T-helper 1 cell (primary cell): ENCODE measurements around the gene ANAPC7.
"Not testable (repeated sequence)": the region's sequence is repeated elsewhere in the genome, so short reads cannot be mapped to it uniquely, and the experiment has no call there.

ENCODE experiments used
- DNase-seq, 5 donors: peaks; one replicate each; pipeline ENCODE4 v3.0.0-alpha.2; 2012 to 2020

Gene ANAPC7

DNA sequence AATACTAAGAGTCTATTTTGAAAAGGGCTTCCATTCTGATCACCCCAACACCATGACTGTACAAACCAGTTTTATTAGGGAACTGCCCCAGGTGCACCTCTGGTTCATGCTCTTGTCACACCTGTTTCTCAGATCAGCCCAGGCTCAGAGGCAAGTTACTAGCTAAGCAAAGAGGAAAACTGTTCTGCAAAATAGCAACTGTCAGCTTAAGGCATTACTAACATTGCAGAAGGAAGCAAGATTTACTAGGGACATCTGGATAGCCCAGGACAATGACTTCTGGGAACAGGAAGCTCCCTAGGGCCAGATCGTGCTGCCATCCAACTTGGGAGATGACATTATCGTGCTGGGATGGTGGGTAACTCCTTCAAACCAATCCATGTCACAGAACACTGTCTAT is 30.1 kb downstream of the ANAPC7 start:
- no peak for DNase-seq

DNA sequence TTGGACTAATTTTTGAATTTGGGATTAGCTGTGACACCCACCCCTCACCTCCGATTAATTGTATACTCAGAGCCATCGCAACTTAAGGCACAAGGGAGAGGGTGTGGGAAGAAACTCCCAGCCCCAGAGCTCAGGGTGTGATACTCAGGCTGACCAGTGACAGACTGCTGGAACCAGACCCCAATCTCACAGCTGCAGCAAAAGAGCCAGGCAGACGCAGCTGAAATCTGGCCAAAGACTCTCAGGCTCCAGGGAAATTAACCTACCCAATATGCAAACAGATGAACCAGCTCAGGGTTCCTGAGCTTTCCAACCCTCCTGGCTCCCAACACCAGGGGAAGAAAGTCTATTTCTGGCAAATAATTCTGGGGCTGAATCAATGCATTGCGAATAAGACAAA is 30.5 kb downstream of the ANAPC7 start:
- no peak for DNase-seq

DNA sequence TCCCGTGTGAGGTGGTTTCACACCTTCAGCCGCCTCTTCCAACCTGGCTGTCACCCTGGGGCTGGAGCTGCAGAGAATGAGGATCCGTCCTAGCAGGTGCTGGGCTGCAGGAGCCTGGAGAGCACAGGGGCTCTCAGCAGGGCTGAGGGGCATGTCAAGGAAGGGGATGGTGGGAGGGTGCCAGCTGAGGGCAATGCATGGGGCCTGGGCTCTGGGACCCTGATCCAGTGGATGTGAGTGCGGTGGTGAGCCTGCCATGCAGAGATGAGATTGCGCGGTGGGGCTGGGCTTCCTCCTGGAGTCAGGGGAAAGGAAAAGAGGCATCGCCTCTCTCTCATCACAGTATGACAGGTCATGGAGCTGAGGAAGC is 31.5 kb downstream of the ANAPC7 start:
- DNase-seq: no peak

DNA sequence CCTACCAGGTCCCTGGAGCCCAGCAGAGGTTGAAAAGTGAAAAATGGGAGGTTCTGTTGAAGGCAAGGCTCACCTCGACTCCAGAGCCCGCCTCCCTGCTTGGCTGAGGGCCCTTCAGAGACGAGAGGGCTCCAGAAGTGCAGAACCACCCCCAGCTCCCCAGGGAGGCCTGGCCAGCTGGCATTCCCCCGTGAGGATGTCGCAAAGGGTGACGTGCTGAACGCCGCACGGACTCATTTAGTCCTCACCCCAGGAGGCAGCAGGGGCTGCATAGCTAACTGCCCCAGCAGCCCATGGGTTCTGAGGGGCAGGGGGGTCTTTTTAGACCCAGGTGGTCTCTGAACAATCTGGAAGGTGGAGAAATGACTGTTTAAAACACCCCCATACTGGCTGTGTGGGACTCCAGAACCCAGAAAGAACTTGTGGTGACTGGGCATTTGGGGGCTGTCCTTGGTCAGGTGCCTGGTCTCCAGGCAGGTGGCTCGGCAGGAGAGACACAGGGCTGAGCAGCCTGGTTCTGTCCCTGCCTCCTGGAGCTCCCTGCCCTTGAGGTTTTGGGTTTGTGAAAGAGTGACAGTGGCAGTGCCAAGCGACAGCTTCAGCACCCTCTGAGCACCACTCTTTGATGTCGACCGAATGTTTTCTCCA is 32.0 kb downstream of the ANAPC7 start:
- DNase-seq: no peak

DNA sequence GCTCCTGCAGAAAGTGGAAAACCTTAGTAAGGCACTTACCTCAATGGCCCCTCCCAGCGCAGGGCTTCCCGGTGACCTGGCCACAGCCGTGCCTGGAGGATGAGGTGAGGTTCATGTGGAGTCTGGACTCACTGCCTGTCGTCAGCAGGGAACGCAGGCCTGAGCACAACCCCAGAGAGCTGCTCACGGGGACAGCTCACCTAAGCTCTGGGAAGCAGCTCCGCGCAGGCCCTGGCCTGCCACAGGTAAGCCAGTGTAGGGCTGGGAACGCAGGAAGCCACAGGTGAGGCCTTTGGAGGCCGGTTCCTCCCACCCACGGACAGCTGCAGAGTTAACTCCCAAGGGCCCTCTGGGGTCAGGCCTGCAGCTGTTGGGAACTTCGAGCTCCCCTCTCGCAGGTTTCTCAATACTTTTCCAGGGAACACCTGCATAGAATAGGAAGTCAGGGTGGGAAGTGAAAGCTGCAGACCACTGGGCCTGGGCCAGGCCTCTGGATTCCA is 32.7 kb downstream of the ANAPC7 start:
- DNase-seq: no peak

DNA sequence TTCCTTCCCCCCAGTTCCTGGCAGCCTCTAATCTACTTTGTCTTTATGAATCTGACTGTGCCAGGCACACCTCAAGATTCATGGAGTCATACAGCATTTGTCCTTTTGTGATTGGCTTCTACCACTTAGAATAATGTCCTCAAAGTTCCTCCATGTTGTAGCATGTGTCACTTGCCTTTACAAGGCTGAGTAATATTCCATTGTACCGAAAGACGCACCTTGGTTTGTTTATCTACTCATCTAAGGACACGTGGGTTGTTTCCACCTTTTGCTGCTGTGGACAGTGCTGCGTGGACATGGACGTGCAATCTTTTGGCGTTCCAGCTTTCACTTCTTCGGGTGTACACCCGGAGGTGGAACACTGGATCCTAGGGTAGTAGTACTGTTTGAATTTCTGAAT is 33.5 kb downstream of the ANAPC7 start:
- no peak for DNase-seq

DNA sequence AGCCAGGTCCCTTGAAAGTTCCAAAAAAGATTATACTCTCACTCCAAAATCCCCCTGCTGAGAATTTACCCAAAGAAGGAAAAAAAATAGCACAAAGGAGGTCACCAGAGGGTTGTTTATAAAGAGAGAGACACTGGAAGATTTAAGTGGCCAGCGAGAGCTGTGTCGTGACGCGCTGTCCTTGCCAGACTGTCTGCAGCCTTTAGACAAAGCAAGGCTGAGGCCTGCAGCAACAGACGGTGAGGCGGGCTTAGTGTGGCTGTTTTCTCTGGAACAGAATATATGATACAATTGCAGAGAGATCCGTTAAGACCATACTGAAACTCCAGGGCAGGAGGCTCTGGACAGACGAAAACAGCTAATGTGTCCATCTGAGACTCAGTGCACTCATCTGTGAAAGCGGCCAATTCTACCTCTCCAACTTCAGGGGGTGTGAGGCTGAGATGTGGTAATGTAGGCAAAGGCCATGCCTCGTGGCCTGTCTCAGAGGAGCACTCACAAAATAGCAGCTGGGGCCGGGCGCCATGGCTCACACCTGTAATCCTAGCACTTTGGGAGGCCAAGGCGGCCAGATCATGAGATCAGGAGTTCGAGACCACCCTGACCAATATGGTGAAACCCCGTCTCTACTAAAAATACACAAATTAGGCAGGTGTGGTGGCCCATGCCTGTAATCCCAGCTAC is 36.2 kb downstream of the ANAPC7 start:
- DNase-seq: no peak

DNA sequence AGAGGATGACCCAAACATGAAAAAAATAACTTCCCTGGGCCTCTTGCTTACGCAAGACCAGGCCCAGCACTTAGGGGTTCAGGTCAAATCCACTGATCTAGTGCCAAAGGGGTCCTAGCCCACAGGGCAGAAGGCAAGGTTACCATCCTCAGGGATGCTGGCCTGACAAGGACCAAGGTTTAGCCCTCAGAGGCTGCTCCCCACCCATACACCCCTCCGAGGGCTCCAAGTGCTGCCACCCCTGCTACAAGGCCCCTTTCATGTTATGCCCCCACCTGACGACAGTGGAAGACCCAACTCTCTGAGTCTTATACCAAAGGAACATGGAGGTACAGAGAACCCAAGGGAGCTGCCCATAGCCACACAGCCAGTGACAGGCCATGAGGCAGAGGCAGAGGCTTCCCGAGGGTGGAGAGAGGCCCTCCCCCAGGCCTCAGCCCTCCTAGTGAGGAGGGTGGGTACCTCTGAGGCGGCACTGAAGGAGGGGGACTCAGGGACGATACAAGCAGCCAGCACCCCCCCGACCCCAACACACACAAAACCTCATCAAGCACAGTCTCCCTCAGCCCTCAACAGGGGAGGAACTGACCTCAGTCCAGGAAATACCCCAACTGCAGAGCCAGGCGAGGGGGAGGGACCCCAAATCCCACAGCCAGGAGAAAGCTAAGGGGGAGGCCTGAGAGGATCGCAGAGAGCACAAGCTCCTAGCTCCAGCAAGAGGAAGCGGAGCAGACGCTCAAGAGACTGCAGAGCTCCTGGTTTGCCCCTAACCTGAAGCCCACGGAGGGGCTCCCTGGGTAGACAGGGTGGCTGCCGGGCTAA is 37.0 kb downstream of the ANAPC7 start:
- no peak for DNase-seq

DNA sequence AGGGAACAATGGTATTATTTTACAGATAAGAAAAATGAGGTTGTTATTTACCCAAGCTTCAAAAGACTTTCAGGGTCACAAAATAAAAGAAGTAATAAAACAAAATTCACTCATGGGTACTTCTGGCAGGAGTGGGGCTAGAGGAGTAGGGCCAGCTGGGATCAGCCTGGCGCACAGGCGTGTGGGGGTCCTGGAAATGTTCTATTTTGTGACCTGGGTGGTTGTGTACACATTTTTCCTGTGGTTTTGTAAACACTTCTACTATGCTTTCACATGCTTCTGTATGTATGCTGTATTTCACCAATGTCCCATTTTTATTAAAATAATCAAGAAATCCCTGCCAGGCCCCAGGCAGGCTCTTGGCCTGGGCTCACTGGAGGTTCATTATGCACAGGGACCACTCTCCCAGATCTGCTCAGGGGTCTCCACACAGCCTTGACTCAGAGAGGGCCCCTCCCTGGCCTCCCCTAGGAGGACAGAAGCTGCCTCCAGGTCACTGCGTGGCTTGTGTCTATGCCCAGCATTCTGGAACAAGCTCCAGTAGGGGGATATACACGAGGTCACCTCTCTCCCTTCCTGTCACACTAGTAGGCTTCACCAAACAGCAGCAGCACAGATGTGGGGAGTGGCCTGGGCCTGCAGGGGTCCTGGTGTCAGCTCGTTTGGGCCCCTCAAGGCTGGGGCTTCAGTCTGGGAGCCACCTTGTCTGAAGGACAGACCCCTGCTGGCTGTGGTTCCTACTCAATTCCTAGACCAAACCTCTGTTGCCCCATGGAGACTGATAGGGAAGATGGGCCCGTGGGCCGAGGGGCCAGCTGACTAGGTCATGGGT is 37.8 kb downstream of the ANAPC7 start:
- no peak for DNase-seq

DNA sequence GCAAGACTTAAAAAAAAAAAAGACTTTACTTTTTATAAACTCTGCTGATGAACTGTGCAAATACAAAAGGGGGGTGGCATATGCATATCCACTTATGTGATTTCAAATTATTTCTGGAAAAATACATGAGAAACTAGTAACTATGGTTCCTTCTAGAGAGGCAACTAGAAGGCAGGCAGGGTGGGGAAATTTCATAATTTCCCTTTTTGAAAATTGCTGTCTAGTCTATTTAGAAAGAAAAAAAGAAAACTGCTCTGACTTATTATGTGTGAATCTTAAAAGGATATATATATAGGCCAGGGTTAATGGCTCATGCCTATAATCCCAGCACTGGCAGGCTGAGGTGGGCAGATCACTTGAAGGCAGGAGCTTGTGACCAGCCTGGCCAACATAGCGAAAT is 42.3 kb downstream of the ANAPC7 start:
- DNase-seq: no peak

DNA sequence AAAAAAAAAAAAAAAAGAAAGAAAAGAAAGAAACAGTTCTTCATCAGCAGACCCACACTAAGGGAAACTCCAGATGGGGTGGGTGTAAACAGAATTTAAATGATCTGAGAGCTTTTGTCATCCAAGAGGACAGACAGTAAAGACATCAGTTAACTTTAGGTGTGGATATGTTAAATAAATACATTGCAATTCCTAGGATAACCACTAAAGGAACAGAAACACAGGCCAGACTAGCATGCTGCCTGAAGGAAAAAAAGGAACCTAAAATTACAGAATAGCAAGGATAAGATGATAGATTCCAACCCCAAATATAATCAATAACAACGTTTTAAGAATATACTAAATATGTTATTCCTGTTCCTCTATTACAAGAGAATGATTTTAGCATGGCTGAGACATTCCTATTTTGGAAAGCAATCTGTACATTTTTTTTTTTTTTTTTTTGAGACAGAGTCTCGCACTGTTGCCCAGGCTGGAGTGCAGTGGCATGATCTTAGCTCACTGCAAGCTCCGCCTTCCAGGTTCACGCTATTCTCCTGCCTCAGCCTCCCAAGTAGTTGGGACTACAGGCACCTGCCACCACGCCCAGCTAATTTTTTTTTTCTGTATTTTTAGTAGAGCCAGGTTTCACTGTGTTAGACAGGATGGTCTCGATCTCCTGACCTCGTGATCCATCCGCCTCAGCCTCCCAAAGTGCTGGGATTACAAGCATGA is 45.0 kb downstream of the ANAPC7 start:
- DNase-seq: not testable (repeated sequence)

DNA sequence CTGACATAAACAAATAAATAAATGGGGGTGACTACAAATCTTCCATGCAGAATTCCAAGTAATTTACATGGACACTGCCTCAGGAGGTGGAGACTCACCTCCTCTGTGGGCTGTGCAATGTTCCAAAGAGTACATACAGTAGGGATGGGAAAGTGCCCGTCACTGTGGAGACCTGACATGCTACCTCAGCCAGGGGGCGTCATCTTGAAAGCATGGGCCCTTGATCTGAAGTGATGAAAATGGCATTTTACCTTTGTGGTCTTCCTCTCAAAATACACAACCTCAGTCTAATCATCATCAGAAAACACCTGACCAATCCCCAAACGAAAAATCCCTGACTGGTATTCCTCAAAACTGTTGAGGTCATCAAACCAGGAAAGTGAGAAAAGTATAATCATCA is 48.4 kb downstream of the ANAPC7 start:
- peak in 2 of 5 donors; percentile 11 to 18 for DNase-seq

DNA sequence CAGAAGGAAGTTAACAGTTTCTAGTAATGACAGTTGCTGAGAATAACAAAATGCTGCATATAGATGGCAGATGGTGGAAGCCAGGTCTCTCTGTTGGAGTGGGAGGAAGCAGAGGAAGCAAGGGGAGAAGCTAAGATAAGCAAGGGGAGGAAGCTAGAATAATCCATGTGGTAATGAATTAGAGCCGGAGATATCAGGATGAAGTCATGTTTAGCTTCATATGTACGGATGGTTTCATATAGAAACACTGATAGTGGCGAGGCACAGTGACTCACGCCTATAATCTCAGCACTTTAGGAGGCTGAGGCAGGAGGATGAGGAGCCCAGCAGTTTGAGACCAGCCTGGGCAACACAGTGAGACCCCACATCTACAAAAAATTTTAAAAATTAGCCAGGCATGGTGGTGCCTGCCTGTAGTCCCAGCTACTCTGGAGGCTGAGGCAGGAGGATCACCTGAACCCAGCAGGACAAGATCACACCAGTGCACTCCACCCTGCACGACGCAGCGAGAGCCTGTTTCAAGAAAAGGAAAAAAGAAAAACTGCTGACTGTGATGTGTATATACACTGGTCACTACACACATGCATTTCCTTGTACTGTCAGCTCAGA is 49.2 kb downstream of the ANAPC7 start:
- DNase-seq: no peak

DNA sequence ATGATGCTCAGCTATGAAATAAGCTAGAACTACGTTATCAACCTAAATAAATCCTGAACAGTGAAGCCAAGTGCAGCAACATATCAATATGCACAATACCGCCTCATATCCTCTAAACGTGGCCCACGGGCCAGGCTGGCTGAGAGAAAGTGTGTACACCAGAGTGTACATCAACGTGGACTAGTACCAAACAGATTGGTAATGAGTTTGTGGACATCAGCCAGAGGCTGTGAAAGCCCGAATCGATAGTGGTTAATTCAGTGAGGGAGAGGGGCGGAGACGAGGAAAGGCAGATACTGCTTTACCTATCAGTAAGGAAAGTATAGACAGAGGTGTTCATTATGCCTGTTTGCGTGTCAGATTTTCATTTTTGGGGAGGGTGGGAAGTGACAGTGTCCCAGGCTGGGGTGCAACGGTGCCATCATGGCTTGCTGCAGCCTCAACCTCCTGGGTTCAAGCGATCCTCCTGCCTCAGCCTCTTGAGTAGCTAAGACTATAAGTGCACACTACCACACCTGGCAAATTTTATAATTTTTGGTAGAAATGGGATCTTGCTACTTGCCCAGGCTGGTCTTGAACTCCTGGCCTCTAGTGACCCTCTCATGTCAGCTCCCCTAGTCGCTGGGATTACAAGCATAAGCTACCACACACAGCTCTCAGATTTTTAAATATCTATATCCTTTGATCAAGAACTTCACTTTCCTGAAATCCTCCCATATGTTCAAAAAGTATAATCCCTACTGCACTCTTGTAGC is 50.1 kb downstream of the ANAPC7 start:
- no peak for DNase-seq

DNA sequence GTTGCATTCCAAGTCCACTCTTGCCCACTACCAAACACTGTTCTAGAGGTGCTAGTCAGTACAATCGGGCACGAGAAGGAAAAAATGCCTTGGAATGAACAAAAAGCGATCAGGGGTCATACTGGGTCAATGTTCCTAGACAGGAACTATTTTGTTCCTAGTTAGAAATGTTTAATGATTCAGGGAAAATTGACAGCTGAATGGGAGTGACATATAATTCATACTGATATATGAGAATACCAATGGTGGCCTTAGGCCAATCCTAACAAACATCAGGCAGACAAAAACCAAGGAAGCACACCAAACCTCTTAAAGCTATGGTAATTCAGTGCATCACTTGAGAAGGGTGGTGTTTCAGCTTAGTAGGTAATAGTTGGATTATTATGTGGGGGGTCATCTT is 51.1 kb downstream of the ANAPC7 start:
- no peak for DNase-seq

DNA sequence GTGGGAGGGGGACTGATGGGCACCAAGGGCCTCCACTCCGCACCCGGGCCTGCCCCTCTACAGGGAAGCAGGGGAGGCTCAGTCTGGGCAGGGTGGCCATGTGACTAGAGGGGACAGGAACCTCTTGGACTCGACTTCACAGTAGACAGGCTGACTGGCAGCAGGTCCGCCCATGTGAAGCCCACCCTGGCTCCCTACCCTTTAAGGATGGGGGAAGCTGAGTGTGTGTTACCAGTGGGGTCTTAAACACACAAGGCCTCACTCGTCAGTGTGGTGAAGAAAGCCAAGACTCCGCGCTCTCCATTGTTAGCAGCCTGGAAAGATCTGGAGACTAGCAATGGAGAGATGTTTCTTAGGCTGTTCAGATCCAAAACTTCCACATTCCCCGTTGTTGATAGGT is 52.4 kb downstream of the ANAPC7 start:
- no peak for DNase-seq

DNA sequence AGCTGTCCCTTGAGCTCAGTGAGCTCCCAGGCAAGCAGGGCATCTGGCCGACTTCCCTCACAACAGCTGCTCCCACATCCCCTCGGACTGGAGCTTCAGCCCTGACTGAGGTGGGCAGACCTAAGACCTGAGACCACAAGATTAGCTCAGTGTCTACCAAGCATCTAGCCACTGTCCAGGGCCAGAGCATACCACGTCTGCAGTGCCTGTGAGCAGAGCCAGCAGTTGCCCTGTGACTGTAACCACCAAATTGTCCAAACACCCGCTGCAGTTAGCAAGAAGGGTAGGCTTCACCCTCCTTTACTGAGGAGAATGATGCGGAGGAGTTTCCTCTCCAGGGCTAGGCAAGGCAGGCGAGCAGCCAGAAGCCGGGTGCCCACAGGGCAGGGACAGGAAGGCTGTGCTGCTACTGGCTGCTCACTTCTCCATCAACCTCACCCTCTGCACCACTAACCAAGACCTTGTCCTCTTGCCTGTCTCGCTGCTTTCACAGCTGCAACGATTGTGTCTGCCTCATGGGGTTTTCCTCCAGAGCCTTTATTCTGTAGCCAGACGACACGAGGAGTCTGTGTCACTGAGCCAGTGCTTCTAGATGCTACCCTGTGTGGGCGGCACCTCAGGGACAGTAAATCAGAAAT is 53.9 kb downstream of the ANAPC7 start:
- DNase-seq: peak in 2 of 5 donors; percentile 15 to 55

DNA sequence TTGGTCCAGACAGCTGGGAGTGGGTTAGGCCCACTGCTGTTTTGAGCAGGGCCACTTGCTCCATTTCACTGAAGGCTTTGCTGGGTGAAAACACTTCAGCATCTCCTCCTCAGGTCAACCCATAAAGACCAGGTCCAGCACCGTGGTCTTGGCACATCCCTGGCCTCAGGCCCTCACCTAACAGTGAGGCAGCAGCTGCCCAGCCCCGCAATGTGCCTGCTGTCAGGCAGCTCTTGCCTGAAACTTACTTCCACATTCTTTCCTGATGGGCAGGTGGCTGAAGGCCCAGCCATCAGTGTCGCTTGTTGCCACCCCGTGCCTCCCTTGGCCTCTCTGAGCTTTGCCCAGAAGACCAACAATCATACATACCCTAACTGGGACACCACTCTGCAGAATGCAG is 54.4 kb downstream of the ANAPC7 start:
- no peak for DNase-seq

DNA sequence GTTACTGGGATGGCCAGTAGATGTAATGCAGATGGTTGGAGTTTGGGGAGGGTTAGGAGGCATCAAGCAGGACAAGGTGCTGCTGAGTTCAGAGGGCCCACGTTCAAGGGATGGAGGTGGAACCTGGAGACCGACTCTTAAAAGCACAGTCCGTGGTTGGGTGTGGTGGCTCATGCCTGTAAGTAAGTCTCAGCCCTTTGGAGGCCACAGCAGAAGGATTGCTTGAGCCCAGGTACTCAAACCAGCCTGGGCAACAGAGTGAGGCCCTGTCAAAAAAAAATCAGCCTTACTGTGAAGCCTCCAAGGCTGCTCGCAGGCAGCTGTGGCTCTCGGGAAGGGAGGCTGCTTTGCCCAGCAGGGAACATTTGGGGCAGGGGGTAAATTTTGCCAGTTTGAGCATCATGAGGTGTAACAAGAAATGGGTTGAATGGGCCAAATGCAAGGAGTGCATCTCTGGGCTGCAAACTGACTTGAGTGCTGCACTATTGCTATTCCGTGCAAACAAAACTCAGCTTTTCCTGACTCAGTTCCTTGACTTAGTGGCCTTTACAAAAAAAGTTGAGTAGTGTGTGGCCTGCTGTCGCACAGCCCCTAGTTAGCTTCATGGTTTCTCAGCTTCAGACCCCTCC is 55.0 kb downstream of the ANAPC7 start:
- DNase-seq: no peak

DNA sequence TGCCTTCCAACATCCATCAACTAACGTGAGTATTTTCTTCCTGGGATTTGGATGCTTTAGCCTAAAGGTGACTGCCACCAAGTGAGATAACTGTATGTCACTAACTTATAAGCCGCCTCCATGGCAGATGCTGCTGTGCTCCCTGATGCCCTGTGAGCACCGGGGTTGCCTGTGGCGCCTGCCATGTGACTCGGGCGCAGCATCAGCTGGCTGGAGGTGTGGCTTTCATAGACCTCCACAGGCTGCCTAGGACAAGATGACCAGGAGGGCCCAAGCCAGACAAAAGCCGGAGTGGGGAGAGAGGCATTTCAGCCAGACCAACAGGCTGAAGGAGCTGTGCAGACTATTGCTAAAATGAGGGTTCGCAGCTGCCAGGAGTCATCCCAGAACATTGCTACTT is 55.7 kb downstream of the ANAPC7 start:
- DNase-seq: no peak
